Activated CD8-positive, alpha-beta T cell treated with anti-CD3 and anti-CD28 coated beads for 36 hours (primary cell): ENCODE measurements around the gene TACO1. TPM values are rescaled to one million over a fixed set of nuclear protein-coding genes. Genes with fewer than 3 reads are reported as not detected.

Experiments
- ATAC-seq: fragments of 200-7000 bp; cut with Tn5 transposase; one replicate; pipeline ENCODE4 v1.10.0; 2021; ENCODE audit warnings: mild to moderate bottlenecking, moderate library complexity
- CTCF ChIA-PET: fragments of 350-600 bp; sonication (Branson Sonifier 250); formaldehyde crosslinking; loops from one replicate; lab custom pipeline; 2021; ENCODE audit warnings: antibody characterized with exemption; lab: Charles Lee
- POLR2A ChIA-PET: fragments of 350-600 bp; sonication (Branson Sonifier 250); formaldehyde crosslinking; loops from one replicate; lab custom pipeline; 2021; ENCODE audit warnings: antibody characterized with exemption; lab: Charles Lee
- DNase-seq: peaks from one replicate; pipeline ENCODE4 v3.0.0-alpha.2; 2020
- H3K27ac Mint-ChIP-seq: one replicate; pipeline ENCODE4 v1.8.0; 2021; ENCODE audit warnings: mild to moderate bottlenecking, mixed read lengths
- H3K27me3 Mint-ChIP-seq: one replicate; pipeline ENCODE4 v1.8.0; 2021; ENCODE audit warnings: mixed read lengths
- H3K36me3 Mint-ChIP-seq: one replicate; pipeline ENCODE4 v1.8.0; 2021; ENCODE audit warnings: low read depth, mixed read lengths
- H3K4me1 Mint-ChIP-seq: one replicate; pipeline ENCODE4 v1.8.0; 2021; ENCODE audit warnings: low read depth, mixed read lengths
- H3K4me3 Mint-ChIP-seq: one replicate; pipeline ENCODE4 v1.8.0; 2021; ENCODE audit warnings: mild to moderate bottlenecking, moderate library complexity, mixed read lengths
- H3K9me3 Mint-ChIP-seq: one replicate; pipeline ENCODE4 v1.8.0; 2021; ENCODE audit warnings: mixed read lengths
- intact Hi-C: fragments of 100-400 bp; cut with micrococcal nuclease; formaldehyde crosslinking; loops from one replicate; pipeline ENCODE4 v1.10.0; 2022
- total RNA-seq, 2 experiments: library from RNA; stranded (reverse); gene quantifications; one replicate each; pipeline ENCODE4 v1.2.3, GENCODE V29; 2021
- TF ChIP-seq, protein P1 (sequence below): fragments of 200-600 bp; IDR thresholded peaks from one replicate; pipeline ENCODE4 v1.8.0; 2022; ENCODE audit warnings: antibody characterized with exemption, mild to moderate bottlenecking

The TACO1 gene
- total RNA-seq: 10 to 100 TPM; 27.0 to 30.4 TPM

DNA sequence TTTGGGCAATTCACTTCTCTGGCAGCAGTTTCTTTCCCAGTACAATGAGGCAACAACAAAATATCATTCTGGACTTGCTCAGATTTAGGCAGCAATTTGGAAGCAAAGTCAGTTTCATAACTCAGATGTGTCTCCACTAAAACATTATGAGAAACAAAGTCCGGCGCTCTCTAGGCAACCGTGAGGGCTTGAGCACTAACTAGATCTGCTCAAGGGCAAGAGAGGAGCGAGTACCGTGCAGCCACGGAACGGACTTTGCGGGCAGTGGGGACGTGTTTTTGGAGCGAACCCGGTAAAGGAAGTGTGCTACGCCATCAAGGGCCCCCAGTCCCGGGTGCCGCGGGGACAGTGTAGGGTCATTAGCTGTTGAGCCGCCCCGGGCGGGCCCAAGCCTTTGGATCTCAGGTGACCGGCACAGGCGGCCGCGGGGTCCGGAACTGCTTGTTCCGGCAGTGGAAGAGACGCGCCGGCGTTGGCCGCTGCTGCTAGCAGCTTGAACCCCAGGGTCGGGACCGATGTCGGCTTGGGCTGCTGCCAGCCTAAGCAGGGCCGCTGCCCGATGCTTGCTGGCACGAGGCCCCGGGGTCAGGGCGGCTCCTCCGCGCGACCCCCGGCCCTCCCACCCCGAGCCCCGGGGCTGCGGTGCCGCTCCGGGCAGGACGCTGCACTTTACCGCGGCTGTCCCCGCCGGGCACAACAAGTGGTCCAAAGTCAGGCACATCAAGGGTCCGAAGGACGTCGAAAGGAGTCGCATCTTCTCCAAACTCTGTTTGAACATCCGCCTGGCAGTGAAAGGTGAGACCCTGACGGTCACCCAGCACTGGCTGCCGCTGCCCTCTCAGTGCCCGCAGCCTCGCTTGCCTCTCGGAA lies at the start of gene TACO1:
TSS of gene TACO1 (plus strand) at position 327 of the 870 bp plus-strand sequence. CDS start at position 516, 189 bp downstream.
- POLR2A ChIA-PET: interaction anchor here (0.8 to 3.4 kb wide), 11 partner anchors 8 to 141 kb away, joined by 3 to 19 read pairs (median 5); partner anchors contain the start of genes DCAF7 and MAP3K3
- peaks cover 35% of the 10 kb centered on the region for H3K4me1 Mint-ChIP-seq
- TF ChIP-seq, protein P1, sequence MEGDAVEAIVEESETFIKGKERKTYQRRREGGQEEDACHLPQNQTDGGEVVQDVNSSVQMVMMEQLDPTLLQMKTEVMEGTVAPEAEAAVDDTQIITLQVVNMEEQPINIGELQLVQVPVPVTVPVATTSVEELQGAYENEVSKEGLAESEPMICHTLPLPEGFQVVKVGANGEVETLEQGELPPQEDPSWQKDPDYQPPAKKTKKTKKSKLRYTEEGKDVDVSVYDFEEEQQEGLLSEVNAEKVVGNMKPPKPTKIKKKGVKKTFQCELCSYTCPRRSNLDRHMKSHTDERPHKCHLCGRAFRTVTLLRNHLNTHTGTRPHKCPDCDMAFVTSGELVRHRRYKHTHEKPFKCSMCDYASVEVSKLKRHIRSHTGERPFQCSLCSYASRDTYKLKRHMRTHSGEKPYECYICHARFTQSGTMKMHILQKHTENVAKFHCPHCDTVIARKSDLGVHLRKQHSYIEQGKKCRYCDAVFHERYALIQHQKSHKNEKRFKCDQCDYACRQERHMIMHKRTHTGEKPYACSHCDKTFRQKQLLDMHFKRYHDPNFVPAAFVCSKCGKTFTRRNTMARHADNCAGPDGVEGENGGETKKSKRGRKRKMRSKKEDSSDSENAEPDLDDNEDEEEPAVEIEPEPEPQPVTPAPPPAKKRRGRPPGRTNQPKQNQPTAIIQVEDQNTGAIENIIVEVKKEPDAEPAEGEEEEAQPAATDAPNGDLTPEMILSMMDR: no peak
- ATAC-seq: peak; percentile 95
- DNase-seq: peak; percentile 83
- no peaks in the 10 kb centered on the region for H3K9me3 Mint-ChIP-seq
- H3K36me3 Mint-ChIP-seq: peaks cover 8% of the 10 kb centered on the region
- no peaks in the 10 kb centered on the region for H3K27me3 Mint-ChIP-seq
- intact Hi-C loops: loop anchor here (5.0 kb wide), 1 partner anchor 49 kb away; the partner anchor contains the start of gene DCAF7
- CTCF ChIA-PET: interaction anchor here (3.0 to 3.1 kb wide), 2 partner anchors 11 to 175 kb away, joined by 19 to 35 read pairs; no protein-coding TSS in a partner anchor
- peak within 1 kb of the TSS; percentile 92 for H3K27ac Mint-ChIP-seq
- peak within 1 kb of the TSS; percentile 95 for H3K4me3 Mint-ChIP-seq

DNA sequence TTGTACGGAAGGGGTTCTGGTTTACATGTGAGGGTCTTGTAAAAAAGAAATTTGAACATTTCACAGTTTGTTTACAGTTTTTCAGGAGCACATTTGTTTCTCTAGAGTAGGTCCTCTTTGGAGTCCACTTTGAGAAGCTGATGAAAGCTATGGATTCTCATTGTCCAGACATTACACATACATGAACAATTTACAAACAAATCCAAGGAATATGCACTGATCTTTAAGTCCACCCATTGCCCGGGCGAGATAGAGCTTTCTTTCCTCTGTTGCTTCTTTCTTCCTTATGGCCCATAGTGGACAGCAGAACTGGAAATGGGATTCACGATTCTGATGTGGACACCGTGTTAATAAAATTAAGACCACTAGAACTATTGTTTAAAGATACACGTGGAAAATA lies 48.5 kb upstream of the TACO1 start:
- no peaks in the 10 kb centered on the region for H3K27me3 Mint-ChIP-seq
- H3K4me1 Mint-ChIP-seq: peaks cover 46% of the 10 kb centered on the region
- CTCF ChIA-PET: interaction anchor here (0.7 to 1.9 kb wide), 5 partner anchors 17 to 145 kb away, joined by 3 to 11 read pairs (median 3); no protein-coding TSS in a partner anchor
- TF ChIP-seq, protein P1: no peak
- no peaks in the 10 kb centered on the region for H3K9me3 Mint-ChIP-seq
- H3K36me3 Mint-ChIP-seq: peaks cover 24% of the 10 kb centered on the region
- no peak for ATAC-seq
- H3K4me3 Mint-ChIP-seq: peak overlapping the region; percentile 92
- intact Hi-C loops: loop anchor here (5.0 kb wide), 1 partner anchor 50 kb away; the partner anchor contains the start of gene TACO1
- POLR2A ChIA-PET: interaction anchor here (0.6 to 5.2 kb wide), 3 partner anchors 17 to 240 kb away, joined by 3 to 19 read pairs (median 4); partner anchors contain the start of gene TACO1
- DNase-seq: no peak
- peak overlapping the region; percentile 72 for H3K27ac Mint-ChIP-seq

DNA sequence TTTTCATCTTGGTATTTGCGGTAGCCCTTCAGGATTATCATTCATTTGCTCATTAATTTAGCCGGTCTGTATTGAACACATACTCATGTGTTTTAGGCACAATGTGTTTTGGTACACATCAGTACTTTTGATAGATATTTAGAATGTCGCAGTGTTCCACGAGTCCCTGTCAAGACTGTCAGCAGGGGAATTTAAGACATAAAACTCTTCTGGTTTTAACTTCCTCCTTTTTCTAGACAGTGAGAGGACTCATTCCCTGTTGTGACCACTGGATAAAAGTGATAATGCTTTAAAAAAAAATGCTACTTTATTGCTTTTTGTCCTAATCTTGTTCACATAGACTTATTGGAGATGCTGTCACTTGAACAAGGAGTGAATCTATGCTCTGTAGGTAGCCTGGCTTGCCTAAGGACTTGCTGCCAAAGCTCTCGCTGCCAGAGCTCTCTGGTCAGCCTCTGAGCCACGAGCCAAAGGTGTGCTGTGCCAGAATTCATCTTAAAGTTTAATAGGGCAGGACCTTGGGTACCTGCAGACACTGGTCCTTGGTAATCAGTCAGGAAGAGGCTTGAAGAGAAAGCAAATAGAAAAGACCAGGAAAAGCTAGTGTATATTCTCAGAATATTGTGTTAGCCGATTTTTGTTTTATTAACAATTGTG lies 45.1 kb upstream of the TACO1 start:
- CTCF ChIA-PET: interaction anchor here (3.2 to 3.9 kb wide), 2 partner anchors 56 to 130 kb away, joined by 9 to 17 read pairs; no protein-coding TSS in a partner anchor
- H3K4me3 Mint-ChIP-seq: no peak overlapping the region
- TF ChIP-seq, protein P1: no peak
- POLR2A ChIA-PET: interaction anchor here (0.7 kb wide), 2 partner anchors 44 to 1111 kb away, joined by 3 read pairs; no protein-coding TSS in a partner anchor
- ATAC-seq: no peak
- no peak overlapping the region for H3K27ac Mint-ChIP-seq
- intact Hi-C loops: no loop called here
- H3K36me3 Mint-ChIP-seq: peaks cover 30% of the 10 kb centered on the region
- DNase-seq: no peak
- peaks cover 66% of the 10 kb centered on the region for H3K4me1 Mint-ChIP-seq
- no peaks in the 10 kb centered on the region for H3K27me3 Mint-ChIP-seq
- no peaks in the 10 kb centered on the region for H3K9me3 Mint-ChIP-seq

DNA sequence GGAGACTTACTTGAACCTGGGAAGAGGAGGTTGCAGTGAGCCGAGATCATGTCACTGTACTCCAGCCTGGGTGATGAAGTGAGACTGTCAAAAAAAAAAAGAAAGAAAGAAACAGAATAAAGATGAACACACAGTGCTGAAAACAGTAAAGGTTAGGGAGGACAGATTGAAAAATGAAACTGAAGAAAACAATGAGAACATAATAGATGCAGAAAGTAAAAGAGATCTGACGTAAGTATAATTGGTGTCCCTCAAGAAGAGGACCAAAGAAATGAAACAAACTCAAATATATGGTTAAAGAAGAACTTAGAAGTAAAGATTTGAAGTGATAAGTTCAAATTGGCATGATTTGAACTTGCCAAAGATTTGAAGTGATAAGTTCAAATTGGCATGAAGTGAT lies 43.3 kb upstream of the TACO1 start:
- H3K4me3 Mint-ChIP-seq: no peak overlapping the region
- intact Hi-C loops: no loop called here
- H3K27me3 Mint-ChIP-seq: no peaks in the 10 kb centered on the region
- POLR2A ChIA-PET: no interaction called here
- H3K27ac Mint-ChIP-seq: peak overlapping the region; percentile 15
- DNase-seq (no peak), ATAC-seq (no peak)
- no peaks in the 10 kb centered on the region for H3K9me3 Mint-ChIP-seq
- TF ChIP-seq, protein P1: no peak
- peaks cover 65% of the 10 kb centered on the region for H3K4me1 Mint-ChIP-seq
- H3K36me3 Mint-ChIP-seq: peaks cover 21% of the 10 kb centered on the region
- CTCF ChIA-PET: interaction anchor here (1.0 to 3.9 kb wide), 3 partner anchors 9 to 132 kb away, joined by 3 to 17 read pairs (median 9); no protein-coding TSS in a partner anchor
